ENCODE data around the gene DSPP.

DSPP gene

DNA sequence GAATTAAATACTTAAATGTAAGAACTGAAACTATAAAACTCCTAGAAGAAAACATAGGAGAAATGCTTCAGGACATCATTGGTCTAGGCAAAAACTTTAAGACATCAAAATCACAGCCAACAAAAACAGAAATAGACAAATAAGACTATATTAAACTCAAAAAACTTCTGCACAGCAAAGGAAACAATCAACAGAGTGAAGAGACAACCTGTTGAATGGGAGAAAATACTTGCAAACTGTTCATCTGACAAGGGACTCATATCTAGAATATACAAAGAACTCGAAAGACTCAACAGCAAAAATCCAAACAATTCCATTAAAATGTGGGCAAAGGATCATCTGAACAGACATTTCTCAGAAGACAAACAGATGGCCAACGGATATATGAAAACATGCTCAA lies 16.2 kb upstream of the DSPP start:
- Histone ChIP-seq H3K4me3 (no peak overlapping the region), H3K27ac (no peak overlapping the region)
- TF ChIP-seq, protein P1, sequence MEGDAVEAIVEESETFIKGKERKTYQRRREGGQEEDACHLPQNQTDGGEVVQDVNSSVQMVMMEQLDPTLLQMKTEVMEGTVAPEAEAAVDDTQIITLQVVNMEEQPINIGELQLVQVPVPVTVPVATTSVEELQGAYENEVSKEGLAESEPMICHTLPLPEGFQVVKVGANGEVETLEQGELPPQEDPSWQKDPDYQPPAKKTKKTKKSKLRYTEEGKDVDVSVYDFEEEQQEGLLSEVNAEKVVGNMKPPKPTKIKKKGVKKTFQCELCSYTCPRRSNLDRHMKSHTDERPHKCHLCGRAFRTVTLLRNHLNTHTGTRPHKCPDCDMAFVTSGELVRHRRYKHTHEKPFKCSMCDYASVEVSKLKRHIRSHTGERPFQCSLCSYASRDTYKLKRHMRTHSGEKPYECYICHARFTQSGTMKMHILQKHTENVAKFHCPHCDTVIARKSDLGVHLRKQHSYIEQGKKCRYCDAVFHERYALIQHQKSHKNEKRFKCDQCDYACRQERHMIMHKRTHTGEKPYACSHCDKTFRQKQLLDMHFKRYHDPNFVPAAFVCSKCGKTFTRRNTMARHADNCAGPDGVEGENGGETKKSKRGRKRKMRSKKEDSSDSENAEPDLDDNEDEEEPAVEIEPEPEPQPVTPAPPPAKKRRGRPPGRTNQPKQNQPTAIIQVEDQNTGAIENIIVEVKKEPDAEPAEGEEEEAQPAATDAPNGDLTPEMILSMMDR (IDR thresholded peaks at IDR 0.05), result no peak
- no peak for DNase-seq (ENCODE audit: low spot score)

DNA sequence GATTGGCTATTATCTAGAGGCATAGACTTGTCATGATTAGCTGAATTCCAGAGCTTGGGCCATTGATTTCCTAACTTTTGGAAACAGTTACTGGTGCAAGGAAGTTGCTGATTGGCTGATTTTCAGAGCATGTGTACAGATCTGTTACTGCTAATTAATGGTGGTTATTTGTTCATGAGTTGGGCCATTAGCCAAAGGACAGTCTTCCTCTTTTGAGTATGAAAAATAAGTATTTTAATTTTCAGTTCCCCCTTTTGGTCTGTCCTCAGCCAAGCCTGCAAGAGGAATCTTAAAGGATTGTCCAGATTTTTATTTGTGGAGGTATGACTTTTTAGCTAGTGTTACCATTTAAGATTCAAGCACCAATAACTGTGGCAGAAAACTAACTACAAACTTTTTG lies 7.0 kb upstream of the DSPP start:
- TF ChIP-seq, protein P1 (IDR thresholded peaks at IDR 0.05), result no peak
- H3K4me3 ChIP-seq, result no peak overlapping the region
- H3K27ac ChIP-seq, result no peak overlapping the region
- no peak for DNase-seq (ENCODE audit: low spot score)

DNA sequence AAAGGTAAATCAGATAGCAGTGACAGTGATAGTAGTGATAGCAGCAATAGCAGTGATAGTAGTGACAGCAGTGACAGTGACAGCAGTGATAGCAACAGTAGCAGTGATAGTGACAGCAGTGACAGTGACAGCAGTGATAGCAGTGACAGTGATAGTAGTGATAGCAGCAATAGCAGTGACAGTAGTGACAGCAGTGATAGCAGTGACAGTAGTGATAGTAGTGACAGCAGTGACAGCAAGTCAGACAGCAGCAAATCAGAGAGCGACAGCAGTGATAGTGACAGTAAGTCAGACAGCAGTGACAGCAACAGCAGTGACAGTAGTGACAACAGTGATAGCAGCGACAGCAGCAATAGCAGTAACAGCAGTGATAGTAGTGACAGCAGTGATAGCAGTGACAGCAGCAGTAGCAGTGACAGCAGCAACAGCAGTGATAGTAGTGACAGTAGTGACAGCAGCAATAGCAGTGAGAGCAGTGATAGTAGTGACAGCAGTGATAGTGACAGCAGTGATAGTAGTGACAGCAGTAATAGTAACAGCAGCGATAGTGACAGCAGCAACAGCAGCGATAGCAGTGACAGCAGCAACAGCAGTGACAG lies 6.1 kb downstream of the DSPP start:
- no peak overlapping the region for H3K27ac ChIP-seq
- DNase-seq (ENCODE audit: low spot score), result no peak
- TF ChIP-seq, protein P1 (IDR thresholded peaks at IDR 0.05), result no peak
- H3K4me3 ChIP-seq, result no peak overlapping the region

DNA sequence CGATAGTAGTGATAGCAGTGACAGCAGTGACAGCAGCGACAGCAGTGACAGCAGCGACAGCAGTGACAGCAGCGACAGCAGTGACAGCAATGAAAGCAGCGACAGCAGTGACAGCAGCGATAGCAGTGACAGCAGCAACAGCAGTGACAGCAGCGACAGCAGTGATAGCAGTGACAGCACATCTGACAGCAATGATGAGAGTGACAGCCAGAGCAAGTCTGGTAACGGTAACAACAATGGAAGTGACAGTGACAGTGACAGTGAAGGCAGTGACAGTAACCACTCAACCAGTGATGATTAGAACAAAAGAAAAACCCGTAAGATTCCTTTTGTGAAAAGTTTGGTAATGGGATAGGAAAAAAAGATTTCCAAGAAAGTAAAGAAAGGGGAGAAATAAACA lies 7.9 kb downstream of the DSPP start:
- Histone ChIP-seq H3K4me3 (no peak overlapping the region), H3K27ac (no peak overlapping the region)
- TF ChIP-seq, protein P1 (IDR thresholded peaks at IDR 0.05), result no peak
- DNase-seq (ENCODE audit: low spot score), result no peak

DNA sequence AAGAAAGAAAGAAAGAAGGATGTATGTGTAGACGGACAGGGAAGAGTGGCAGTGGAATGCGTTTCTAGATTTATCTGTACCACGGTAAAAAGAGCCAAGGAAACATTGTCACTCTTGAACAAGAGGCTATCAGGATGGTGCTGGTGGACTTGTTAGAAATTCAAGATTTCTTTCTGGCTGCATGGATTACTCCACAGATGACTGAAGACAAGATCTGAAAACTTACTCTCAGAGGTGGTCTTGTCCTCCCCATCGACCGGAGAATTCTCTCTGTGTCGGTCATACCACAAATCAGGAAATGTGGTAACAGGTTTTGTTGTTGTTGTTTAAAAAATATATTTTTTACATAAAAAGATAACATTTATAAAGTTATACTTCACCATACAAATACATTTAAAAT lies 11.8 kb downstream of the DSPP start:
- peak overlapping the region; percentile 52 for H3K4me3 ChIP-seq
- no peak for DNase-seq (ENCODE audit: low spot score)
- H3K27ac ChIP-seq, result peak overlapping the region; percentile 89 to 91
- TF ChIP-seq, protein P1 (IDR thresholded peaks at IDR 0.05), result no peak

DNA sequence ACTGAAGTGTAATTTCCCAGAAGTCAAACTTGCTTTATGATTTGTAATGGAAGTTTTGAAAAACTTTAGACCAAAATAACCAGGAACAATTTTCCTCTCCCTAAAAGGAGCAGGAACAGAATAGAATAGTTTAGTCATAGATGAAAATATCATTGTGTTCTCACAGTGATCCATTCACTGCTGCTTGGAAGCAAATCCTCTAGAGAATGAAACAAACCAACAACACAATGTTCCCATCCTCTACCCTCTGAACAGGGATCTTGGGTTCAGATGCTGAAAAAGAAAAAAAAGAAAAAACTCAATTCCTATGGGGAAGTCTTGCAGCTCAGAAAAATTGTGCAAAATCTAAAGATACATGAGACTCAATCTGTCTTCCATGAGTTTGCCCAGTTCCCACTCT lies 12.2 kb downstream of the DSPP start:
- peak overlapping the region; percentile 89 to 91 for H3K27ac ChIP-seq

DNA sequence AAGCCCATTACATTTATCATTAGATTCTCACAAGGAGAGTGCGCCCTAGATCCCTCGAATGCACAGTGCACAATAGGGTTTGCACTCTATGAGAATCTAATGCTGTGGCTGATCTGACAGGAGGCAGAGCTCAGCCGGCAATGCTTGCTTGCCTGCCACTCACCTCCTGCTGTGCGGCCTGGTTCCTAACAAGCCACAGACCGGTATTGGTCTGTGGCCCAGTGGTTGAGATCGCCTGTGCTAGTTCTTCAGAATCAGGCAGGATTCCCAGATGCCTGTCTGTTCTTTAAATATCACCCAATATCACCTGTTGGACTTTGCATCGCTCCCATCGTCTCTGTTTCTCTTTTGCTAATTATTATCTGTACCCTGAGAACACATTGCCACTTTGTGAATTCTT lies 14.0 kb downstream of the DSPP start:
- TF ChIP-seq, protein P1 (IDR thresholded peaks at IDR 0.05), result no peak
- no peak for DNase-seq (ENCODE audit: low spot score)
- H3K27ac ChIP-seq, result peak overlapping the region; percentile 86 to 91
- no peak overlapping the region for H3K4me3 ChIP-seq

More for the DNA sequence above, 12.2 kb downstream of the DSPP start:
- TF ChIP-seq, protein P1 (IDR thresholded peaks at IDR 0.05), result no peak
- peak overlapping the region; percentile 52 for H3K4me3 ChIP-seq
- no peak for DNase-seq (ENCODE audit: low spot score)

Measured in coronary artery (tissue), 2 donors.